Stomach smooth muscle (tissue), 2 donors: ENCODE measurements around the gene FDXACB1.
A peak's percentile ranks its signal among the peaks of the same experiment; 100 is the strongest.
"Not testable (repeated sequence)": the region's sequence is repeated elsewhere in the genome, so short reads cannot be mapped to it uniquely, and the experiment has no call there.

ENCODE experiments used
- H3K27ac ChIP-seq: one replicate; pipeline ENCODE4 v1.7.0; 2013; ENCODE audit warnings: mild to moderate bottlenecking, low read length, inconsistent platforms
- H3K27me3 ChIP-seq, 2 donors: one replicate each; pipeline ENCODE4 v1.7.0; 2013; ENCODE audit warnings: low read length in 2 of 2; ENCODE audit not compliant: insufficient read depth in 2 of 2, control insufficient read depth in 1 of 2
- H3K36me3 ChIP-seq, 2 donors: one replicate each; pipeline ENCODE4 v1.7.0; 2013; ENCODE audit warnings: low read length in 2 of 2; ENCODE audit not compliant: control insufficient read depth in 2 of 2, insufficient read depth in 2 of 2
- H3K4me1 ChIP-seq: one replicate; pipeline ENCODE4 v1.7.0; 2013; ENCODE audit warnings: low read length; ENCODE audit not compliant: control insufficient read depth, insufficient read depth
- H3K4me3 ChIP-seq, 2 donors: one replicate each; pipeline ENCODE4 v1.7.0; 2013; ENCODE audit warnings: low read length in 2 of 2
- H3K9ac ChIP-seq, 2 donors: one replicate each; pipeline ENCODE4 v1.7.0; 2013; ENCODE audit warnings: low read length in 2 of 2, mild to moderate bottlenecking in 1 of 2
- H3K9me3 ChIP-seq, 2 donors: one replicate each; pipeline ENCODE4 v1.7.0; 2013; ENCODE audit warnings: low read length in 2 of 2; ENCODE audit not compliant: control insufficient read depth in 2 of 2
- donor health status: healthy.
- donor health status: Pancreatic carcinoma.

FDXACB1 gene

GRCh38 chr11:111908639-111909305 is 29.8 kb upstream of the FDXACB1 start:
- Histone ChIP-seq H3K9me3 (no peaks in the 10 kb centered on the region), H3K9ac (peak overlapping the region in 1 of 2 donors; percentile 0), H3K27me3 (no peaks in the 10 kb centered on the region)

DNA sequence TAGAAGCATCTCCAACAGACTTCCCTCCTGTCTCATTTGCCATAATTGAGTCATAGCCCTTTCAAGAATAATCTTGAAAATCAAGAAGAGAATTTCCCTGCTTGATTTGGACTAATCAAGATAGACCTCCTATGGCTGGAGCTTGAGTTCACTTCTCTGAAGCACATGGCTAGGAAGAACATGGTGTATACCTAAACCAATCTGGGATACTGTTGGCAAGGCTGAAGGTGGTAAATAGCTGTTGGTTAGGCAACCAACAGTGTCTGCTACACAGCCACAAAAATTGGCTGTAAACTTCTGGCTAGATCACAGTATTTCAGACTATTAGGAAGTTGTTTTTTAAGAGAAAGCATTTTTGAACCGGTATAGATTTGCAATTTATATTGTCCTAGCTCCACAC is 27.7 kb upstream of the FDXACB1 start:
- peaks cover 29% of the 10 kb centered on the region for H3K4me1 ChIP-seq
- no peak overlapping the region for H3K27ac ChIP-seq
- H3K27me3 ChIP-seq: no peaks in the 10 kb centered on the region
- no peak overlapping the region for H3K4me3 ChIP-seq
- H3K9me3 ChIP-seq: no peaks in the 10 kb centered on the region
- H3K9ac ChIP-seq: no peak overlapping the region
- peaks cover 2 to 14% of the 10 kb centered on the region in 2 donors for H3K36me3 ChIP-seq

More at GRCh38 chr11:111908639-111909305, 29.8 kb upstream of the FDXACB1 start:
- Histone ChIP-seq H3K4me3 (peak overlapping the region in 1 of 2 donors; percentile 83), H3K4me1 (peaks cover 41% of the 10 kb centered on the region), H3K27ac (peak overlapping the region; percentile 94), H3K36me3 (peaks cover 2 to 14% of the 10 kb centered on the region in 2 donors)

- Histone ChIP-seq H3K4me3 (no peak overlapping the region), H3K27ac (no peak overlapping the region), H3K9me3 (no peaks in the 10 kb centered on the region), H3K4me1 (peaks cover 17% of the 10 kb centered on the region), H3K36me3 (peaks cover 2 to 14% of the 10 kb centered on the region in 2 donors), H3K27me3 (no peaks in the 10 kb centered on the region), H3K9ac (no peak overlapping the region)
Observed at GRCh38 chr11:111905411-111905810, 26.4 kb upstream of the FDXACB1 start.

GRCh38 chr11:111886844-111887243 is 7.9 kb upstream of the FDXACB1 start:
- Histone ChIP-seq H3K4me3 (no peak overlapping the region), H3K27me3 (no peaks in the 10 kb centered on the region), H3K36me3 (no peaks in the 10 kb centered on the region), H3K9ac (no peak overlapping the region), H3K27ac (no peak overlapping the region), H3K4me1 (no peaks in the 10 kb centered on the region), H3K9me3 (no peaks in the 10 kb centered on the region)

DNA sequence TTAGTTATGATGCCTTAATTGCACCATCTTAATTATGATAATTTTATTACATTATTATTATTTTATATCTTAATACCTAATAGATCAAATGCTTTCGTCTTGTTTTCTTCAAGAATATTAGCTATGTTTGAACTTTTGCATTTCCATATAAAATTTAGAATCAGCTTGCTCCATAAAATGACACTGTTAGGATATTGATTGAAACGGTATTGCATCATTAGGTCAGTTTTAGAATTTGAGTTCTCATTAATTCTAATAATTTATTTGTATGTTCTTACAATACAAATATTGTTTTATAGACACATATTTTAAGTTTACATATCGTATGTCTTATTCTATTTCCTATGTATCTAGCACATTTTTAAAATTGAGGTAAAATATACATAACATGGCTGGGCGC is 7.1 kb upstream of the FDXACB1 start:
- Histone ChIP-seq H3K4me3 (no peak overlapping the region), H3K36me3 (no peaks in the 10 kb centered on the region), H3K27ac (no peak overlapping the region), H3K9me3 (no peaks in the 10 kb centered on the region), H3K9ac (no peak overlapping the region), H3K27me3 (no peaks in the 10 kb centered on the region), H3K4me1 (no peaks in the 10 kb centered on the region)

DNA sequence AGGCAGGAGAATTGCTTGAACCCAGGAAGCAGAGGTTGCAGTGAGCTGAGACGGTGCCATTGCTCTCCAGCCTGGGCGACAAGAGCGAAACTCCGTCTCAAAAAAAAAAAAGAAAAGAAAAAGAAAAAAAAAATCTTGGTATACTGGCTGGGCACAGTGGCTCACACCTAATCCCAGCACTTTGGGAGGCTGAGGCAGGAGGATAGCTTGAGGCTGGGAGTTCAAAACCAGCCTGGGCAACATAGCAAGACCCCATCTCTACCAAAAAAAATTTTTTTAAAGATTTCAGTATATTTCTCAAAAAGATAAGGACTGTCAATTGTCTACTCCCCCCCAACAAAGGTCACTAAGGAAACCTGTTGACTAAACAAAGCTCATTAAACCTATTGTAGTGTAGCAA is 6.1 kb upstream of the FDXACB1 start:
- not testable (repeated sequence) for H3K27ac ChIP-seq, H3K4me1 ChIP-seq, H3K9ac ChIP-seq, H3K4me3 ChIP-seq, H3K27me3 ChIP-seq, H3K9me3 ChIP-seq, H3K36me3 ChIP-seq

DNA sequence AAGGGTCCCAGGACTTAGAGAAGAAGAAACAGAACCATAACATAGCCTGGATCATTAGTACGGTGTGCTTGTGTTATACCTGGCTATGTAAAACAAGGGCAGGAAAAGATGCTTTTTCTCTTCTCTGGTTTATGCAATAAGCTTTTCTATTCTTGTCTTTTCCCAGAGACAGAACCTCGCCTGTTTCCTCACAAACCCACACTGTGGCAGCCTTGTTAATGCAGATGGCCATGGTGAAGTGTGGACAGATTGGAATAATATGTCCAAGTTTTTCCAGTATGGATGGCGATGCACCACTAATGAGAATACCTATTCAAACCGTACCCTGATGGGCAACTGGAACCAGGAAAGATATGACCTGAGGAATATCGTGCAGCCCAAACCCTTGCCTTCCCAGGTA is 3.2 kb upstream of the FDXACB1 start:
- no peak overlapping the region for H3K27ac ChIP-seq

DNA sequence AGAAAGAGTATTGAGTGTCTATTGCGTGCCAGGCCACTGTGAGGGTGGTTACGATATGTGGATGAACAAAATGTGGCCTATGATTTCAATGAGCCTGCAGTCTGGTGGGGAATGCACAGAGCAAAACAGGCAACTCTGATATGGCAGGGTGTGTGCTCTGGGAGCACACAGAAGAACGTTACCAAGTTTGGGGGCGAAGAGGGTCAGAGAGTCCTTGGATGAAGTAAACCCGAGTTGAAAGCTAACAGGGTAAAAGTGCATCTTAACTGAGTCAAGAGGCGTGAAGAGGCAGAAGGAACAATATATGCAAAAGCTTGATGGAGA is 634 bp upstream of the FDXACB1 start:
- H3K9me3 ChIP-seq: no peaks in the 10 kb centered on the region

More for the DNA sequence above, 3.2 kb upstream of the FDXACB1 start:
- Histone ChIP-seq H3K4me1 (peaks cover 8% of the 10 kb centered on the region), H3K4me3 (no peak overlapping the region), H3K36me3 (no peaks in the 10 kb centered on the region), H3K9me3 (no peaks in the 10 kb centered on the region), H3K27me3 (no peaks in the 10 kb centered on the region), H3K9ac (no peak overlapping the region)

DNA sequence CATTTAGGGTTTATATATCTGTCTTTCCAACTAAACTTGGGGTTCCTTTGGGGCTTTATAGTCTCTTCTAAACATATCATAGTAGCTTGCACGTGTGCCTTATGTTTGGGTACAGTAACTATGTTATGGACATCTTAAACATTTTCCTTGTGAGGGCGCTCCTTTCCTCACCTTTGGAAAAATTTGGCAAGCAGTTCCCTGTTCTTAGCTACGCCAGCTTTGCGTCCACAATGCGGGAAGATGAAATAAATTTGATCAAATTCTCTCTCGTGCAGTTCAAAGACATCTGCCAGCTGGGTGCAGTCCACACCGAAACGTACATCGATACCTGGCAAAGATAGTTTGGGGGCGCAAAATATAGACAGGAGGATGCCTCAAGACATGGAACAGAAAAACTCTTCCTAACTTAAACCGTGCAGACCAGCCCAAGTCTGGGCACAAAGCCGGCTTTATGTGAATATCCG is 548 bp downstream of the FDXACB1 start:
- Histone ChIP-seq H3K9me3 (no peaks in the 10 kb centered on the region), H3K9ac (peak overlapping the region; percentile 82 to 99), H3K4me1 (peaks cover 8% of the 10 kb centered on the region), H3K27me3 (no peaks in the 10 kb centered on the region), H3K36me3 (peaks cover 0 to 4% of the 10 kb centered on the region in 2 donors), H3K4me3 (peak overlapping the region; percentile 79 to 94), H3K27ac (peak overlapping the region; percentile 99)

More for the DNA sequence above, 634 bp upstream of the FDXACB1 start:
- peaks cover 0 to 4% of the 10 kb centered on the region in 2 donors for H3K36me3 ChIP-seq
- no peaks in the 10 kb centered on the region for H3K27me3 ChIP-seq
- peak overlapping the region; percentile 99 for H3K27ac ChIP-seq
- H3K9ac ChIP-seq: peak overlapping the region; percentile 82 to 99
- H3K4me3 ChIP-seq: peak overlapping the region; percentile 79 to 94
- H3K4me1 ChIP-seq: peaks cover 8% of the 10 kb centered on the region

DNA sequence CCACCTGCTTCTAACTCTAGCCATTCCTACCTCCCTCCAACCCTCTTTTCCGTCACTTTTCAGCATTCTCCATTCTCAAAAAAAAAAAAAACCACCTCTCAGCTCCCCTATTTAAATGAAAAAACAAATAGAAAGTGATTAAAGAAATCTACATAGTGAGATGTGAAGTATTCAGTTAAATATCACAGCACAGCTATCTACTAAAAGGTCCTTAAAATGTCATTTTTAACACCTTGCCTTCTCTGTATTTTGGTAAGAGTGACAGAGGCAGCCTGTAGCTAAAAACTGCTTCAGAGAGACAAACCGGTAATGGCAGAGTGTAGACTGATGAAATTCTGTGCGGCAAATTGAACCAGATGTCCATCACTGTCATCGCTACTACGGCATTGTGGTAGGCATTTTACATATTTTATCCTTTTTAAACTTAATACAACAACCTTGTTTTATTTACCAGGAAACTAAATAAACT is 7.2 kb downstream of the FDXACB1 start:
- Histone ChIP-seq H3K9me3 (no peaks in the 10 kb centered on the region), H3K9ac (peak overlapping the region; percentile 85), H3K4me3 (peak overlapping the region; percentile 80 to 90), H3K27ac (peak overlapping the region; percentile 78), H3K36me3 (peaks cover 6 to 12% of the 10 kb centered on the region in 2 donors), H3K27me3 (no peaks in the 10 kb centered on the region), H3K4me1 (no peaks in the 10 kb centered on the region)
